RWPE1 (cell line): ENCODE results near the gene COQ6.
"Not testable (repeated sequence)": the region's sequence is repeated elsewhere in the genome, so short reads cannot be mapped to it uniquely, and the experiment has no call there.

ENCODE experiments used
- CTCF ChIA-PET: fragments of 350-600 bp; sonication (Branson Sonifier 250); formaldehyde crosslinking; extraction: SDS; loops from one replicate; lab custom pipeline; 2021; lab: Yijun Ruan, JAX
- POLR2A ChIA-PET: fragments of 400-600 bp; formaldehyde crosslinking; extraction: SDS; loops from one replicate; lab custom pipeline; 2020; ENCODE audit warnings: antibody characterized with exemption; ENCODE audit not compliant: low non-redundant PET; lab: Yijun Ruan, JAX
- DNase-seq: peaks from one replicate; pipeline ENCODE4 v3.0.0; 2012; ENCODE audit warnings: low spot score
- H3K27ac ChIP-seq: fragments of 450-650 bp; 2 replicates; pipeline ENCODE4 v1.5.1; 2017
- CTCF ChIP-seq: fragments of 450-650 bp; conservative IDR thresholded peaks from 2 replicates; pipeline ENCODE4 v1.5.1; 2017; ENCODE audit warnings: low read depth, mild to moderate bottlenecking

Gene COQ6

DNA sequence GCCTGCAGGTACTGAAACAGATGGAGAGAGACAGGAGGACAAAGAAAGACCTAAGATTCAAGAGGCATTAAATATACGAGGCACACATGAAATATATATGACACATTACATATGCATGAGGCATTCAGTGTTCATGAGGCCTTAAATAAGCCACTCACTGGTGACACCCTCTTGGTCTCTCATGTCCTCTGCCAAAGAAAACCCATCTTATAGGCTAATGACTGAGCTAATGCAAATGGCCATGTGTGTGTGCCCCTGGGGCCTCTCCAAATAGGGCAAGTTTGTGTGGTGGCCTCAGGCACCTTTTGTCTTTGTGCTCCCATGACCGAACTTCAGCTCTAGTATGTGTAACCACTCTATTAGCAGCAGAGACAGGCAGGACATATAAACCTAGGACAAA, 18.8 kb downstream of the COQ6 start:
- CTCF ChIA-PET = interaction anchor here (0.5 kb wide), 1 partner anchor 79 kb away, joined by 3 read pairs; no protein-coding TSS in a partner anchor
- no peak overlapping the region for H3K27ac ChIP-seq
- POLR2A ChIA-PET = no interaction called here
- no peak for DNase-seq
- TF ChIP-seq CTCF = no peak

DNA sequence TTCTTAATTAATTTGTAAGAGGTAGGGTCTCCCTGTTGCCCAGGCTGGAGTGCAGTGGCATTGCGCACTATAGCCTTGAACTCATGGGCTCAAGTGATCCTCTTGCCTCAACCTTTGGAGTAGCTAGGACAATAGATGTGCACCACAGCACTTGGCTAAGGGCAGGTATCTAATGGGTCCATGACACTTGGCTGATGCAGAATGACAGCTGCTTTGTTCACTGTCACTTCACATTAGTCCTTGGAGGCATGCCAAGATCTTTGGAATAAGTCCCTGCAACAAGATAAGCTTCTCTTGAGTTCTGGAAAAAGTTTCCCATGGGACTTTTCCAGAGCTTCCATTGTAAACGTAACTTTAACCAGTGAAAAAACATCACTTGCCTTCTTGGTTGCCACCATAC, 23.4 kb downstream of the COQ6 start:
- ChIA-PET CTCF (interaction anchor here (0.6 to 0.8 kb wide), 3 partner anchors 8 to 963 kb away, joined by 3 read pairs; no protein-coding TSS in a partner anchor), POLR2A (no interaction called here)
- DNase-seq = no peak
- no peak for TF ChIP-seq CTCF
- H3K27ac ChIP-seq = no peak overlapping the region

DNA sequence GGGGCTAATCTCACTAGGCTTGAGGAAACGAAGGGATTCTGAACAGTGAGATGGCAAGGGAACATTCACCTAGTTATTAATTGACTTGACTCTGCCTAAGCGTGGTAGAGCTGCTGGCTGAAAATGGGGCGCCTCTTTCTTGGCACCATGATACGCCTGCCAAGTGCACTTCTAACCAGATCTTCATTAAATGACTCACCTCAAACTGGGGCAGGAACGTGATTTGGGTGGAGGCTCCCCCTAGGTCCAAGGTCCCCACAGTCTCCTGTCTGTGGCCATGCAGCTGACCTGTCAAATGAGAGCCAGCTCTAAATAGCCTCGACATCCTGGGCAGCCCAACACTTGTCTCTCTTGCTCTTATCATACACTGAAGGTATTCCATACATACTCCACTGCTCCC, 26.0 kb downstream of the COQ6 start:
- no peak for TF ChIP-seq CTCF
- POLR2A ChIA-PET = interaction anchor here (0.6 kb wide), 1 partner anchor 23 kb away, joined by 3 read pairs; no protein-coding TSS in a partner anchor
- no peak for DNase-seq
- H3K27ac ChIP-seq = no peak overlapping the region
- CTCF ChIA-PET = interaction anchor here (0.6 kb wide), 2 partner anchors 63 to 290 kb away, joined by 3 to 4 read pairs; no protein-coding TSS in a partner anchor

DNA sequence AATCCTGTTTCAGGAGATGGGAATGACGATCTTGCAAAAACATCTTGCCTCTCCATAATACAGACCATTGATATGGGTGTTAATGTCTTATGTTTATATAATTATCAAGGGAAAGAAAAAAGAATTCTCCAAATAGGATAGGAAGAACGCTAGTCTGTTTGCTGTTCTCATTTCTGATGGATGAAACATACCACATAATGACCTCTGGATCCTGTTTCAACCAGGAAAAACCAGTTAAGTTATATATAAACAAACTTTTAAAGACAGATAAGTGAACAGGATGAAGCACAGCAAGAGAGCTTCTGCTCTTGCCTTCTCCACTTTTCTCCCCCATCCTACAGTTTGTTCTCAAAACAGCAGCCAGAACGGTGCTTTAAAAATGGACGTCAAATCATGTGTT, 27.8 kb downstream of the COQ6 start:
- H3K27ac ChIP-seq = no peak overlapping the region
- no peak for DNase-seq
- ChIA-PET CTCF (no interaction called here), POLR2A (no interaction called here)
- TF ChIP-seq CTCF = no peak

- DNase-seq = no peak
- no peak for TF ChIP-seq CTCF
- POLR2A ChIA-PET = no interaction called here
- no peak overlapping the region for H3K27ac ChIP-seq
- CTCF ChIA-PET = no interaction called here
Measured at GRCh38 chr14:73988065-73988464, 38.0 kb downstream of the COQ6 start.

- CTCF ChIA-PET, POLR2A ChIA-PET, H3K27ac ChIP-seq, DNase-seq: not testable (repeated sequence)
Measured at GRCh38 chr14:73988656-73989055, 38.6 kb downstream of the COQ6 start.

DNA sequence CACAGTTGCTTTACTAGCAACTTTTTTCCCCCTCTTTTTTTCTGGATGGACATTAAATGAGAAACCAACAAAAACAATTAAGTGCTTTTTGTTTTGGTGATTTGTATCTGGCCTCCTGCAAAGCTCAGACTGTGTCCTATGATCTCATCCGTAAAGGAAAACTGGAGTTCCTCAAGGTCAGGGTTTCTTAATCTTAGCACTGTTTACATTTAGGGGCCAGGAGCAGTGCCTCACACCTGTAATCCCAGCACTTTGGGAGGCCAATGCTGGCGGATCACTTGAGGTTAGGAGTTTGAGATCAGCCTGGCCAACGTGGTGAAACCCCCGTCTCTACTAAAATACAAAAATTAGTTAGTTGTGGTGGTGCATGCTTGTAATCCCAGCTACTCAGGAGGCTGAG, 41.0 kb downstream of the COQ6 start:
- no peak for DNase-seq
- no peak for TF ChIP-seq CTCF
- ChIA-PET CTCF (no interaction called here), POLR2A (no interaction called here)
- no peak overlapping the region for H3K27ac ChIP-seq

DNA sequence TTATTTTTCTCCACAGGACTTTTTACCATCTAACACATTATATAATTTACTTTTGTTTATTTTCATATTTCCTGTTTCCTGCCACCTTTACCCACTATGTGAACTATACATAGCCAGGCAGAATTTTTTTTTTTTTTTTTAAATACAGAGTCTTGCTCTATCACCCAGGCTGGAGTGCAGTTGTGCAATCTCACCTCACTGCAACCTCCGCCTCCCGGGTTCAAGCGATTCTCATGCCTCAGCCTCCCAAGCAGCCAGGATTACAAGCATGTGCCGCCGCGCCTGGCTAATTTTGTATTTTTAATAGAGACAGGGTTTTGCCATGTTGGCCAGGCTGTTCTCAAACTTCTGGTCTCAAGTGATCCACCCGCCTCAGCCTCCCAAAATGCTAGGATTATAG, 44.8 kb downstream of the COQ6 start:
- POLR2A ChIA-PET, DNase-seq, H3K27ac ChIP-seq: not testable (repeated sequence)
- CTCF ChIA-PET = interaction anchor here (0.6 kb wide), 1 partner anchor 32 kb away, joined by 6 read pairs; no protein-coding TSS in a partner anchor
